Measurements from ENCODE around the gene GLOD5.

GLOD5 gene

DNA sequence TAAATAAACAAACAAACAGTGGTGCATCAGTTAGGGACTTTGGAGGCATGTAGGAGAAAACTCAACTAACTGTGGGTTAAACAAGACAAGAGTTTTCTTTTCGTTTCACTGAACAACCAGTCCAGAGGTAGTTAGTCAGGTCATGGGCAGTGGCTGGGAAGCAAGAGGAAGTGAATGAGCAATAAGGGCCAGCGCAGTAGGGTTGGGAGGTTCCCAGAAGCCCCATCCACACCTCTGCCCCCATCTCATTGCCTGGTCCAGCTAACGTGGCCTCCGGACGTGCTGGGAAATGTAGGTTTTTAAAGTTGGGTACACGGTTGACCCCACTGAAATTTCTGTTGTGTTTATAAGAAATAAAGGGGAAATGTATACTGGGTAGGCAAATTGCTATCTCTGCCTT is 8.7 kb downstream of the GLOD5 start:
- Histone ChIP-seq H3K27ac (ENCODE audit: extremely low read depth, low read depth, low read length) (no peak overlapping the region), H3K4me3 (ENCODE audit: low read depth, low read length) (no peak overlapping the region), H3K4me1 (ENCODE audit: control insufficient read depth, insufficient read depth, low read length) (no peaks in the 10 kb centered on the region), H3K9me3 (ENCODE audit: control insufficient read depth, insufficient read depth, low read depth, low read length) (no peaks in the 10 kb centered on the region), H3K36me3 (ENCODE audit: control insufficient read depth in 2 of 2, insufficient read depth in 1 of 2, low read length in 2 of 2) (no peaks in the 10 kb centered on the region)
- no peak for TF ChIP-seq ZNF174 (tag by site-specific recombination; IDR thresholded peaks at IDR 0.05)
- no peak for TF ChIP-seq ZNF776 (tag by site-specific recombination; IDR thresholded peaks at IDR 0.05; ENCODE audit: borderline replicate concordance)
- TF ChIP-seq ZNF791 (tag by site-specific recombination; IDR thresholded peaks at IDR 0.05): no peak
- TF ChIP-seq, protein P1, sequence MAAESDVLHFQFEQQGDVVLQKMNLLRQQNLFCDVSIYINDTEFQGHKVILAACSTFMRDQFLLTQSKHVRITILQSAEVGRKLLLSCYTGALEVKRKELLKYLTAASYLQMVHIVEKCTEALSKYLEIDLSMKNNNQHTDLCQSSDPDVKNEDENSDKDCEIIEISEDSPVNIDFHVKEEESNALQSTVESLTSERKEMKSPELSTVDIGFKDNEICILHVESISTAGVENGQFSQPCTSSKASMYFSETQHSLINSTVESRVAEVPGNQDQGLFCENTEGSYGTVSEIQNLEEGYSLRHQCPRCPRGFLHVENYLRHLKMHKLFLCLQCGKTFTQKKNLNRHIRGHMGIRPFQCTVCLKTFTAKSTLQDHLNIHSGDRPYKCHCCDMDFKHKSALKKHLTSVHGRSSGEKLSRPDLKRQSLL (tag by site-specific recombination; IDR thresholded peaks at IDR 0.05): no peak
- no peak for TF ChIP-seq ZNF561 (tag by site-specific recombination; IDR thresholded peaks at IDR 0.05; ENCODE audit: borderline replicate concordance)
- no peak for TF ChIP-seq TRIM28 (IDR thresholded peaks at IDR 0.05; ENCODE audit: borderline replicate concordance, low read length)
- TF ChIP-seq ZIC2 (tag by site-specific recombination; IDR thresholded peaks at IDR 0.05): no peak
- TF ChIP-seq ZBTB11 (tag by site-specific recombination; conservative IDR thresholded peaks at IDR 0.05; ENCODE audit: low read depth): no peak
- TF ChIP-seq ZEB2 (tag by site-specific recombination; IDR thresholded peaks at IDR 0.05): no peak
- no peak for TF ChIP-seq ZFP3 (tag by site-specific recombination; IDR thresholded peaks at IDR 0.05; ENCODE audit: low read depth)
- ChIA-PET POLR2A (no interaction called here), CTCF (interaction anchor here (0.6 kb wide), 1 partner anchor 138 kb away, joined by 3 read pairs; no protein-coding TSS in a partner anchor)

- Histone ChIP-seq H3K4me1 (ENCODE audit: control insufficient read depth, insufficient read depth, low read length) (no peaks in the 10 kb centered on the region), H3K9me3 (ENCODE audit: control insufficient read depth, insufficient read depth, low read depth, low read length) (no peaks in the 10 kb centered on the region), H3K4me3 (ENCODE audit: low read depth, low read length) (no peak overlapping the region), H3K36me3 (ENCODE audit: control insufficient read depth in 2 of 2, insufficient read depth in 1 of 2, low read length in 2 of 2) (no peaks in the 10 kb centered on the region), H3K27ac (ENCODE audit: extremely low read depth, low read depth, low read length) (no peak overlapping the region)
- POLR2A ChIA-PET: interaction anchor here (0.6 to 0.7 kb wide), 2 partner anchors 186 to 1639 kb away, joined by 3 to 4 read pairs; no protein-coding TSS in a partner anchor
- CTCF ChIA-PET: interaction anchor here (0.8 kb wide), 1 partner anchor 120 kb away, joined by 3 read pairs; no protein-coding TSS in a partner anchor
- TF ChIP-seq YY2 (tag by site-specific recombination; IDR thresholded peaks at IDR 0.05): no peak
- no peak for TF ChIP-seq ZNF138 (tag by site-specific recombination; IDR thresholded peaks at IDR 0.05; ENCODE audit: borderline replicate concordance)
- no peak for TF ChIP-seq PRDM2 (tag by site-specific recombination; IDR thresholded peaks at IDR 0.05; ENCODE audit: borderline replicate concordance)
- TF ChIP-seq ZNF707 (tag by site-specific recombination; IDR thresholded peaks at IDR 0.05): no peak
These were observed 11.1 kb downstream of the GLOD5 start for GRCh38 chrX:48772602-48773001.

Data from HEK293 (cell line).